Ovary (tissue), 3 donors: ENCODE measurements around the gene JARID2.

Source experiments
- EP300 ChIP-seq: sonication (generic); formaldehyde crosslinking; IDR thresholded peaks from one replicate; pipeline ENCODE4 v1.6.1; 2017; ENCODE audit warnings: antibody characterized with exemption
- POLR2A ChIP-seq: fragments of 450-650 bp; IDR thresholded peaks from one replicate; pipeline ENCODE4 v1.6.1; 2017; ENCODE audit warnings: antibody characterized with exemption, mild to moderate bottlenecking, moderate library complexity
- TF ChIP-seq, protein P1 (sequence below), 3 donors: fragments of 450-650 bp in 2 of 3; fragments of 200-600 bp in 1 of 3; IDR thresholded peaks; one replicate each; pipeline versions ENCODE4 v1.5.1 to v1.8.0; 2016 to 2022; ENCODE audit warnings: antibody characterized with exemption in 3 of 3, mild to moderate bottlenecking in 1 of 3
- donor health status: DM: no; HTN: no; CAD: no.

DNA sequence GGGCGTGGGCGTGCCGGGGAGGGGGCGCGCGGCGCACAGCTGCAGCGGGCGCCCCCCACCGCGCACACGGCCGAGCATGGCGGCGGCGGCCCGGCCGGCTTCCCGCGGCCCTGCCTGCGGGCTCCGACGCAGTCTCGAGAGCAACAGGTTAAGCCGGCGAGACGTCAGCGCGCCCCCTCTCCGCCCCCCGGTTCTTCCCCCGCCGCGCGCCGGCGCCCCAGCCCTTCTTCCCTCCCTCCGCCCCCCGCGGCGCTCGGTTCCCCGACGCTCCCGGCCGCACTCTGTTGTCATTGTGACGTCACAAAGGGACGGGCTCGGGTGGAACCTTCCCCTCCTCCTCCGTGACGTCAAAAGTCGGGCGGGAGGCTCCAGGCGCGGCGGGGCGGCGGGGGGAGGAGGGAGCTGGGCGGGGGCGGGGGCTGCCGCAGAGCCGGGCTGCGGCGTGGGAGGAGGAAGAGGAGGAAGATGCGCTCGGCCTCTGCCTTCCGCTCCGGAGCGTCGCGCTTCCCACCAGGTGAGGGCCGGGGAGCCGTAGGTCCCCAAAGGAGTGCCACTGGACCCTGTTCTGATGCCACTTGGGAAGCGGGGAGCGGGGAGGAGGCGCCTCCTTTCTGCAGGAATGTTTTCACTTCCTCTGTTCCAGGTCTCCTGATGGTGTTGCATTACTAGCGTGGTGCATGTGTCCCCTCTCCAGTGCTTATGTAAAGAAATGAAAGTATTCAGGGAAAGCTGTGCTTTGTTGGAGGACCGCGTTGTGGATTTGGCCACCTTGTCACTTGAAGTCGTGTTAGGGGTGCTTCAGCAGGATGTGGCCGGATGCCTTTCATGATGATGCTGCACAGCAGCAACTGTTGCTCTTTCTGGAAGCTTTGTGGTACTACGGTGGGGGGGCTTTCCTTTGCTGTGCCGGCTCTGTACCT is 2.8 kb downstream of the JARID2 start:
- TF ChIP-seq POLR2A = peak; percentile 17
- TF ChIP-seq, protein P1, sequence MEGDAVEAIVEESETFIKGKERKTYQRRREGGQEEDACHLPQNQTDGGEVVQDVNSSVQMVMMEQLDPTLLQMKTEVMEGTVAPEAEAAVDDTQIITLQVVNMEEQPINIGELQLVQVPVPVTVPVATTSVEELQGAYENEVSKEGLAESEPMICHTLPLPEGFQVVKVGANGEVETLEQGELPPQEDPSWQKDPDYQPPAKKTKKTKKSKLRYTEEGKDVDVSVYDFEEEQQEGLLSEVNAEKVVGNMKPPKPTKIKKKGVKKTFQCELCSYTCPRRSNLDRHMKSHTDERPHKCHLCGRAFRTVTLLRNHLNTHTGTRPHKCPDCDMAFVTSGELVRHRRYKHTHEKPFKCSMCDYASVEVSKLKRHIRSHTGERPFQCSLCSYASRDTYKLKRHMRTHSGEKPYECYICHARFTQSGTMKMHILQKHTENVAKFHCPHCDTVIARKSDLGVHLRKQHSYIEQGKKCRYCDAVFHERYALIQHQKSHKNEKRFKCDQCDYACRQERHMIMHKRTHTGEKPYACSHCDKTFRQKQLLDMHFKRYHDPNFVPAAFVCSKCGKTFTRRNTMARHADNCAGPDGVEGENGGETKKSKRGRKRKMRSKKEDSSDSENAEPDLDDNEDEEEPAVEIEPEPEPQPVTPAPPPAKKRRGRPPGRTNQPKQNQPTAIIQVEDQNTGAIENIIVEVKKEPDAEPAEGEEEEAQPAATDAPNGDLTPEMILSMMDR (IDR thresholded peaks at IDR 0.05) = peak; percentile 18 to 59 (median 42)
- TF ChIP-seq EP300 = no peak
